Measurements from ENCODE around the gene SFTPD. TPM values are rescaled to one million over a fixed set of nuclear protein-coding genes. Genes with fewer than 3 reads are reported as not detected.
"Not testable (repeated sequence)": the region's sequence is repeated elsewhere in the genome, so short reads cannot be mapped to it uniquely, and the experiment has no call there.

SFTPD gene
- 100 to 1,000 TPM; 323 to 878 TPM for total RNA-seq
- polyA plus RNA-seq (ENCODE audit: insufficient read length in 6 of 6): 10 to 100 TPM in 1 of 6 donors, 1 to 10 TPM in 5; 6.5 to 10.6 (median 7.9) TPM
- long read RNA-seq, donor 1, transcript SFTPD-201 (8 exons, 1,281 nt): major isoform, 5 of 5 reads
- long read RNA-seq, donor 1, partial matches to known transcripts: 0 of 5 reads
- long read RNA-seq, donor 1, other reads (novel, unspliced or antisense): 0 of 5 reads
- long read RNA-seq, donor 2: 0 reads
- long read RNA-seq, donor 3: 0 reads
- long read RNA-seq, donor 4, transcript SFTPD-201 (8 exons, 1,281 nt): major isoform, 1,500 of 1,690 reads
- long read RNA-seq, donor 4, partial matches to known transcripts: 122 of 1,690 reads
- long read RNA-seq, donor 4, other reads (novel, unspliced or antisense): 68 of 1,690 reads
- long read RNA-seq, donor 5, transcript SFTPD-201 (8 exons, 1,281 nt): major isoform, 7 of 7 reads
- long read RNA-seq, donor 5, partial matches to known transcripts: 0 of 7 reads
- long read RNA-seq, donor 5, other reads (novel, unspliced or antisense): 0 of 7 reads
- long read RNA-seq, donor 6: 0 reads
- long read RNA-seq, donor 7: 0 reads
- long read RNA-seq, donor 8, partial matches to known transcripts: 0 of 4 reads
- long read RNA-seq, donor 8, other reads (novel, unspliced or antisense): 0 of 4 reads
- long read RNA-seq, donor 9: 0 reads
- long read RNA-seq, donor 10, transcript SFTPD-201 (8 exons, 1,281 nt): major isoform, 1,026 of 1,180 reads
- long read RNA-seq, donor 10, partial matches to known transcripts: 74 of 1,180 reads
- long read RNA-seq, donor 10, other reads (novel, unspliced or antisense): 80 of 1,180 reads
- long read RNA-seq, donor 11: 0 reads
- long read RNA-seq, donor 12, partial matches to known transcripts: 0 of 3 reads
- long read RNA-seq, donor 12, other reads (novel, unspliced or antisense): 0 of 3 reads

- Histone ChIP-seq H3K36me3 (no peaks in the 10 kb centered on the region), H3K4me3 (peak within 1 kb of the TSS; percentile 13 to 32), H3K27ac (peak within 1 kb of the TSS; percentile 59 to 70), H3K27me3 (no peaks in the 10 kb centered on the region), H3K9me3 (peaks cover 0 to 19% of the 10 kb centered on the region in 2 donors), H3K4me1 (peaks cover 0 to 11% of the 10 kb centered on the region in 2 donors)
- TF ChIP-seq CTCF (IDR thresholded peaks at IDR 0.05): no peak
- ATAC-seq: peak; percentile 85
- peak in 2 of 4 donors; percentile 54 to 80 for DNase-seq
- intact Hi-C loops (cut with DNase I): no loop called here
Observed at GRCh38 chr10:79948976-79949722, at the start of gene SFTPD. SFTPD (minus strand) TSS chr10:79949105; CDS start chr10:79946659, 2,446 bp downstream.

- Histone ChIP-seq H3K27me3 (peaks cover 0 to 5% of the 10 kb centered on the region in 2 donors), H3K4me1 (no peaks in the 10 kb centered on the region), H3K27ac (no peak overlapping the region), H3K36me3 (no peaks in the 10 kb centered on the region), H3K9me3 (peaks cover 0 to under 1% of the 10 kb centered on the region in 2 donors), H3K4me3 (no peak overlapping the region)
- intact Hi-C loops (cut with DNase I): no loop called here
- no peak for ATAC-seq
- DNase-seq: no peak
- TF ChIP-seq CTCF (IDR thresholded peaks at IDR 0.05): no peak
Observed at GRCh38 chr10:79995979-79996634, 47.2 kb upstream of the SFTPD start.

GRCh38 chr10:79994556-79994955, 45.7 kb upstream of the SFTPD start:
- no peak overlapping the region for H3K4me3 ChIP-seq
- H3K27me3 ChIP-seq: peaks cover 0 to 5% of the 10 kb centered on the region in 2 donors
- no peak for ATAC-seq

GRCh38 chr10:79988199-79988598, 39.3 kb upstream of the SFTPD start:
- H3K9me3 ChIP-seq: peaks cover 0 to 22% of the 10 kb centered on the region in 2 donors
- DNase-seq; ATAC-seq; H3K4me3 ChIP-seq; H3K36me3 ChIP-seq; intact Hi-C loops (cut with DNase I); H3K27ac ChIP-seq; H3K4me1 ChIP-seq: not testable (repeated sequence)
- H3K27me3 ChIP-seq: peaks cover 2 to 41% of the 10 kb centered on the region in 2 donors

More at GRCh38 chr10:79994556-79994955, 45.7 kb upstream of the SFTPD start:
- Histone ChIP-seq H3K36me3 (no peaks in the 10 kb centered on the region), H3K9me3 (peaks cover 0 to 16% of the 10 kb centered on the region in 2 donors), H3K4me1 (no peaks in the 10 kb centered on the region), H3K27ac (no peak overlapping the region)
- DNase-seq: no peak
- no peak for TF ChIP-seq CTCF (IDR thresholded peaks at IDR 0.05)
- intact Hi-C loops (cut with DNase I): no loop called here

- H3K9me3 ChIP-seq: peaks cover 0 to 22% of the 10 kb centered on the region in 2 donors
- H3K36me3 ChIP-seq; DNase-seq; intact Hi-C loops (cut with DNase I); H3K4me3 ChIP-seq; ATAC-seq; H3K27ac ChIP-seq: not testable (repeated sequence)
- H3K27me3 ChIP-seq: peaks cover 14 to 56% of the 10 kb centered on the region in 2 donors
- peaks cover 4 to 17% of the 10 kb centered on the region in 2 donors for H3K4me1 ChIP-seq
Observed at GRCh38 chr10:79986661-79987060, 37.8 kb upstream of the SFTPD start.

Data from left lung (tissue), 14 donors.